ENCODE measurements around the gene TENT4B.

DNA sequence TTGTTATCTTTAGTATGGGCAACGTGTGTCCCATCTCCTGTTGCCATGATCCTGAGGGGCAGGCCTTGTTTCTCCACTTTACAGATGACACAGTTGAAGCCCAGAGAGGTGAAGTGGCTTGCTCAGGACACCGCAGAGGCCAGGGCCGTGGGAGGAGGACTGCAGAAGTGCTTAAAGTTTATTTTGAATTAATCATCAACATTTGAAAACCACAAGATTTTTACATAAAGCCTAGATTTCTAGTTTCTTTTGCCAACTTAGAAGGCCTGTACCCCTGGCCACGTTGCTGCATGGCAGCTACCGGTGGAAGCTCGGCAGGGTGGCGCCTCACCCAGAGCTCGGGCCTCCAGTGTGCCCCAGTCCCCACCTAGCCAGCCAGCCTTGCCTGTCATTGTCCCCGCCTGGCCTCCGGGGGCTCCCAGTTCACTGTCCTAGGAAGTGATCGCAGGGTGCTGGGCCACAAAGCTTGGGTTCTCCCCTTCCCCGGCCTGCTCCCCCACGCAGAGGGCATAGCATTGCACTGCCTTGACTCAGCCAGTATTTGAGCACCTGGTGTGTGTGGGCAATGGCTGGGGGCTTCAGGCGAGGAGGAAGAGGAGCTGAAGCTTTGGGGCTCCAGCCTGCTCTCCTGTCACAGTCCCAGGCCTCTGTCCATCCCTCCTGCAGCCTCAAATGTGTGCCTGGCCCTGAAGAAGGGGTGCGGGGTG, 98.4 kb downstream of the TENT4B start:
- TF ChIP-seq, protein P1, sequence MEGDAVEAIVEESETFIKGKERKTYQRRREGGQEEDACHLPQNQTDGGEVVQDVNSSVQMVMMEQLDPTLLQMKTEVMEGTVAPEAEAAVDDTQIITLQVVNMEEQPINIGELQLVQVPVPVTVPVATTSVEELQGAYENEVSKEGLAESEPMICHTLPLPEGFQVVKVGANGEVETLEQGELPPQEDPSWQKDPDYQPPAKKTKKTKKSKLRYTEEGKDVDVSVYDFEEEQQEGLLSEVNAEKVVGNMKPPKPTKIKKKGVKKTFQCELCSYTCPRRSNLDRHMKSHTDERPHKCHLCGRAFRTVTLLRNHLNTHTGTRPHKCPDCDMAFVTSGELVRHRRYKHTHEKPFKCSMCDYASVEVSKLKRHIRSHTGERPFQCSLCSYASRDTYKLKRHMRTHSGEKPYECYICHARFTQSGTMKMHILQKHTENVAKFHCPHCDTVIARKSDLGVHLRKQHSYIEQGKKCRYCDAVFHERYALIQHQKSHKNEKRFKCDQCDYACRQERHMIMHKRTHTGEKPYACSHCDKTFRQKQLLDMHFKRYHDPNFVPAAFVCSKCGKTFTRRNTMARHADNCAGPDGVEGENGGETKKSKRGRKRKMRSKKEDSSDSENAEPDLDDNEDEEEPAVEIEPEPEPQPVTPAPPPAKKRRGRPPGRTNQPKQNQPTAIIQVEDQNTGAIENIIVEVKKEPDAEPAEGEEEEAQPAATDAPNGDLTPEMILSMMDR (IDR thresholded peaks at IDR 0.05; ENCODE audit: poor library complexity) = no peak
- no peak for TF ChIP-seq EZH2 (IDR thresholded peaks at IDR 0.05; ENCODE audit: borderline replicate concordance)

All from hepatocyte (in vitro differentiated cells).